ENCODE results near the gene ZSWIM3. TPM values are rescaled to one million over a fixed set of nuclear protein-coding genes. Genes with fewer than 3 reads are reported as not detected.
"Not testable (repeated sequence)": the region's sequence is repeated elsewhere in the genome, so short reads cannot be mapped to it uniquely, and the experiment has no call there.

ZSWIM3 gene
- total RNA-seq, 2 experiments from 2014 or later, result 0.36 to 0.44 TPM

- Mint-ChIP-seq H3K4me1 (ENCODE audit: low read depth) (peaks cover 10% of the 10 kb centered on the region), H3K27me3 (peaks cover 29% of the 10 kb centered on the region), H3K36me3 (ENCODE audit: low read depth) (no peaks in the 10 kb centered on the region), H3K4me3 (no peak within 1 kb of the TSS), H3K9me3 (no peaks in the 10 kb centered on the region), H3K27ac (no peak within 1 kb of the TSS)
- ATAC-seq (ENCODE audit: poor library complexity) (no peak), DNase-seq (no peak)
- Histone ChIP-seq H3K36me3 (ENCODE audit: insufficient read depth, low read length) (no peaks in the 10 kb centered on the region), H3K4me3 (ENCODE audit: low read length) (no peak within 1 kb of the TSS), H3K27me3 (ENCODE audit: control insufficient read depth in 1 of 2, insufficient read depth in 2 of 2, low read length in 2 of 2) (peaks cover 11 to 16% of the 10 kb centered on the region in 2 experiments), H3K27ac (ENCODE audit: low read depth in 1 of 2, low read length in 2 of 2) (no peak within 1 kb of the TSS), H3K9me3 (ENCODE audit: control insufficient read depth in 1 of 2, insufficient read depth in 1 of 2, low read length in 2 of 2) (peaks cover 0 to 12% of the 10 kb centered on the region in 2 experiments), H3K4me1 (ENCODE audit: insufficient read depth, low read length) (peaks cover 17% of the 10 kb centered on the region)
- POLR2A ChIA-PET, result no interaction called here
- intact Hi-C loops (cut with DNase I, micrococcal nuclease), result no loop called here
- CTCF ChIA-PET, result no interaction called here
- no peak for TF ChIP-seq CTCF (IDR thresholded peaks at IDR 0.05)
These were observed 30.3 kb upstream of the ZSWIM3 start, which contains the start of gene TNNC2 for GRCh38 chr20:45827030-45827652. Gene TNNC2, minus strand, starts transcription at chr20:45827312. Its CDS starts 64 bp downstream, at chr20:45827248.

GRCh38 chr20:45827712-45828111 is 29.7 kb upstream of the ZSWIM3 start:
- ChIA-PET CTCF (no interaction called here), POLR2A (no interaction called here)
- Mint-ChIP-seq H3K36me3 (ENCODE audit: low read depth) (no peaks in the 10 kb centered on the region), H3K9me3 (no peaks in the 10 kb centered on the region), H3K27me3 (peaks cover 23% of the 10 kb centered on the region), H3K27ac (no peak overlapping the region), H3K4me3 (no peak overlapping the region), H3K4me1 (ENCODE audit: low read depth) (peaks cover 10% of the 10 kb centered on the region)
- Histone ChIP-seq H3K27ac (ENCODE audit: low read depth in 1 of 2, low read length in 2 of 2) (no peak overlapping the region), H3K4me1 (ENCODE audit: insufficient read depth, low read length) (peaks cover 17% of the 10 kb centered on the region), H3K27me3 (ENCODE audit: control insufficient read depth in 1 of 2, insufficient read depth in 2 of 2, low read length in 2 of 2) (peaks cover 9 to 13% of the 10 kb centered on the region in 2 experiments), H3K4me3 (ENCODE audit: low read length) (no peak overlapping the region), H3K9me3 (ENCODE audit: control insufficient read depth in 1 of 2, insufficient read depth in 1 of 2, low read length in 2 of 2) (peaks cover 0 to 11% of the 10 kb centered on the region in 2 experiments), H3K36me3 (ENCODE audit: insufficient read depth, low read length) (no peaks in the 10 kb centered on the region)
- intact Hi-C loops (cut with DNase I, micrococcal nuclease), result no loop called here
- DNase-seq (no peak), ATAC-seq (ENCODE audit: poor library complexity) (no peak)
- no peak for TF ChIP-seq CTCF (IDR thresholded peaks at IDR 0.05)

GRCh38 chr20:45828589-45828988 is 28.8 kb upstream of the ZSWIM3 start:
- Histone ChIP-seq H3K27ac (ENCODE audit: low read depth in 1 of 2, low read length in 2 of 2) (no peak overlapping the region), H3K4me1 (ENCODE audit: insufficient read depth, low read length) (peaks cover 18% of the 10 kb centered on the region), H3K4me3 (ENCODE audit: low read length) (no peak overlapping the region), H3K36me3 (ENCODE audit: insufficient read depth, low read length) (no peaks in the 10 kb centered on the region), H3K9me3 (ENCODE audit: control insufficient read depth in 1 of 2, insufficient read depth in 1 of 2, low read length in 2 of 2) (peaks cover 0 to 5% of the 10 kb centered on the region in 2 experiments), H3K27me3 (ENCODE audit: control insufficient read depth in 1 of 2, insufficient read depth in 2 of 2, low read length in 2 of 2) (peaks cover 2 to 4% of the 10 kb centered on the region in 2 experiments)
- ChIA-PET CTCF (no interaction called here), POLR2A (interaction anchor here (0.7 kb wide), 1 partner anchor 1717 kb away, joined by 3 read pairs; no protein-coding TSS in a partner anchor)
- intact Hi-C loops (cut with DNase I, micrococcal nuclease), result no loop called here
- H3K4me1 Mint-ChIP-seq (ENCODE audit: low read depth), result peaks cover 18% of the 10 kb centered on the region
- no peaks in the 10 kb centered on the region for H3K9me3 Mint-ChIP-seq
- no peak overlapping the region for H3K27ac Mint-ChIP-seq
- H3K27me3 Mint-ChIP-seq, result peaks cover 14% of the 10 kb centered on the region
- H3K36me3 Mint-ChIP-seq (ENCODE audit: low read depth), result no peaks in the 10 kb centered on the region
- no peak for TF ChIP-seq CTCF (IDR thresholded peaks at IDR 0.05)
- ATAC-seq (ENCODE audit: poor library complexity) (no peak), DNase-seq (no peak)
- no peak overlapping the region for H3K4me3 Mint-ChIP-seq

- H3K9me3 ChIP-seq (ENCODE audit: control insufficient read depth in 1 of 2, insufficient read depth in 1 of 2, low read length in 2 of 2); POLR2A ChIA-PET; H3K4me3 Mint-ChIP-seq; H3K4me3 ChIP-seq (ENCODE audit: low read length); H3K4me1 Mint-ChIP-seq (ENCODE audit: low read depth); H3K27ac ChIP-seq (ENCODE audit: low read depth in 1 of 2, low read length in 2 of 2); H3K27me3 ChIP-seq (ENCODE audit: control insufficient read depth in 1 of 2, insufficient read depth in 2 of 2, low read length in 2 of 2); H3K27ac Mint-ChIP-seq; DNase-seq; intact Hi-C loops (cut with DNase I, micrococcal nuclease); H3K36me3 ChIP-seq (ENCODE audit: insufficient read depth, low read length); H3K27me3 Mint-ChIP-seq; H3K9me3 Mint-ChIP-seq; H3K36me3 Mint-ChIP-seq (ENCODE audit: low read depth); ATAC-seq (ENCODE audit: poor library complexity); CTCF ChIA-PET: not testable (repeated sequence)
- peaks cover 19% of the 10 kb centered on the region for H3K4me1 ChIP-seq (ENCODE audit: insufficient read depth, low read length)
These were observed 27.7 kb upstream of the ZSWIM3 start for GRCh38 chr20:45829673-45830106.
